OCI-LY1 (cell line): Measurements from ENCODE around the gene QPCT.

Experiments
- H2AFZ ChIP-seq: fragments of 200-600 bp; sonication (generic), shearing (Covaris generic); 2 replicates; pipeline ENCODE4 v1.6.0; 2014; ENCODE audit warnings: antibody characterized with exemption, mild to moderate bottlenecking, low read length
- H3F3A ChIP-seq: fragments of 200-600 bp; sonication (generic), shearing (Covaris generic); 2 replicates; pipeline ENCODE4 v1.6.0; 2014; ENCODE audit warnings: mild to moderate bottlenecking, antibody characterized with exemption, low read length, moderate library complexity; ENCODE audit not compliant: insufficient read depth
- H3K27ac ChIP-seq: fragments of 200-600 bp; sonication (generic); 2 replicates; pipeline ENCODE4 v1.5.1; 2014; ENCODE audit warnings: low read length, mixed run types, mild to moderate bottlenecking, low read depth; ENCODE audit not compliant: poor library complexity, severe bottlenecking
- H3K27me3 ChIP-seq: fragments of 200-600 bp; sonication (generic); 2 replicates; pipeline ENCODE4 v1.6.0; 2014; ENCODE audit warnings: antibody characterized with exemption, mild to moderate bottlenecking, low read length, moderate library complexity; ENCODE audit not compliant: insufficient read depth
- H3K36me3 ChIP-seq: fragments of 200-600 bp; sonication (generic); 2 replicates; pipeline ENCODE4 v1.6.1; 2014; ENCODE audit warnings: mild to moderate bottlenecking, antibody characterized with exemption, low read length, moderate library complexity, mixed read lengths; ENCODE audit not compliant: insufficient read depth
- H3K4me1 ChIP-seq: fragments of 200-600 bp; sonication (generic); 2 replicates; pipeline ENCODE4 v1.5.1; 2014; ENCODE audit warnings: mild to moderate bottlenecking, low read length, moderate library complexity; ENCODE audit not compliant: insufficient read depth, severe bottlenecking
- H3K4me2 ChIP-seq: fragments of 200-600 bp; sonication (generic), shearing (Covaris generic); 2 replicates; pipeline ENCODE4 v1.6.1; 2014; ENCODE audit warnings: low read length
- H3K4me3 ChIP-seq: fragments of 200-600 bp; sonication (generic); 2 replicates; pipeline ENCODE4 v1.5.1; 2014; ENCODE audit warnings: low read length, low read depth, mild to moderate bottlenecking, mixed read lengths; ENCODE audit not compliant: poor library complexity, severe bottlenecking
- H3K79me2 ChIP-seq: fragments of 200-600 bp; shearing (Covaris generic); 2 replicates; pipeline ENCODE4 v1.6.1; 2016; ENCODE audit warnings: mixed run types, low read length, mixed read lengths; ENCODE audit not compliant: insufficient read depth
- H3K9ac ChIP-seq: fragments of 200-600 bp; sonication (generic), shearing (Covaris generic); 2 replicates; pipeline ENCODE4 v1.6.1; 2014; ENCODE audit warnings: mild to moderate bottlenecking, low read length, mixed read lengths
- H3K9me2 ChIP-seq: fragments of 200-600 bp; sonication (generic), shearing (Covaris generic); 2 replicates; pipeline ENCODE4 v1.6.1; 2014; ENCODE audit warnings: low read depth, mild to moderate bottlenecking, low read length, mixed read lengths
- H3K9me3 ChIP-seq: fragments of 200-600 bp; shearing (Covaris generic); 2 replicates; pipeline ENCODE4 v1.6.1; 2014; ENCODE audit warnings: low read length, mixed read lengths
- H4K20me1 ChIP-seq: fragments of 200-600 bp; sonication (generic), shearing (Covaris generic); 2 replicates; pipeline ENCODE4 v1.6.0; 2016; ENCODE audit warnings: mild to moderate bottlenecking, low read length; ENCODE audit not compliant: insufficient read depth
- EZH2 ChIP-seq: fragments of 200-600 bp; sonication (generic), shearing (Covaris generic); IDR thresholded peaks from 2 replicates; pipeline ENCODE4 v1.8.0; 2017; ENCODE audit warnings: borderline replicate concordance, mixed run types, mild to moderate bottlenecking, antibody characterized with exemption, low read length, moderate library complexity, mixed read lengths
- TF ChIP-seq, protein P1 (sequence below): fragments of 200-600 bp; sonication (generic), shearing (Covaris generic); IDR thresholded peaks from 2 replicates; pipeline ENCODE4 v1.5.1; 2017; ENCODE audit warnings: mild to moderate bottlenecking, antibody characterized with exemption, low read length, moderate library complexity, mixed read lengths

QPCT gene

DNA sequence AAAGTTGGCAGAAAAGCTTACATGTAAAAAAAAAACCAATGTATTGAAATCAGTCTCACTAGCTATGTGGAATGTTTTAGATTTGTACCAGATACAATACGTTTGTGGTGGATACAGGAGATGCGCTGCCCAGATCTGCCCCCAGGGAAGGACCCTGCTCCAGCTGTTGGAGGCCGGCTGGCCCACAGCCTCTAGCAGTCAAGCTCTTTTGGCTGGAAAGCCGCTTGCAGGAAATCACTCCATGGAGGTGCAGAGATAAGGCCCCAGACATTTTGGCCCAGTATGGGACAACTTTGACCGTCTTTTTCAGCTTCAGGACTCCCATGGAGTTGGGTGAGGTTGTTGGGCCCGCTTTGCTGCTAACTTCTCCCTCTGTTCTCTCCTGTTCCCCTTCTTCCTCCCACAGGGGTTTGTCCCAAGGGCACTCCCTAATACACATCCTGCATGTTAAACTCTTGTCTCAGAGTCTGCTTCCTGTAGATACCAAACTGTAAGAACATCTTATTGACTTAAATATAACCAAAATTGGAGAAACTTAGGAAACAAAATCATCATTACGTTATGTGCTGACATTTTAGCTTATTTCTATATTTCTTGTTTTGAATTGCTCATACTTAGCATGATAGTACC lies 1.7 kb upstream of the QPCT start:
- H3K9me3 ChIP-seq: no peaks in the 10 kb centered on the region
- no peaks in the 10 kb centered on the region for H4K20me1 ChIP-seq
- H3K4me3 ChIP-seq: no peak overlapping the region
- H3K9me2 ChIP-seq: no peaks in the 10 kb centered on the region
- H3K4me2 ChIP-seq: no peak overlapping the region
- H3K4me1 ChIP-seq: peaks cover 63% of the 10 kb centered on the region
- no peaks in the 10 kb centered on the region; the same call in 1 of the 2 replicates for H3K36me3 ChIP-seq
- TF ChIP-seq, protein P1, sequence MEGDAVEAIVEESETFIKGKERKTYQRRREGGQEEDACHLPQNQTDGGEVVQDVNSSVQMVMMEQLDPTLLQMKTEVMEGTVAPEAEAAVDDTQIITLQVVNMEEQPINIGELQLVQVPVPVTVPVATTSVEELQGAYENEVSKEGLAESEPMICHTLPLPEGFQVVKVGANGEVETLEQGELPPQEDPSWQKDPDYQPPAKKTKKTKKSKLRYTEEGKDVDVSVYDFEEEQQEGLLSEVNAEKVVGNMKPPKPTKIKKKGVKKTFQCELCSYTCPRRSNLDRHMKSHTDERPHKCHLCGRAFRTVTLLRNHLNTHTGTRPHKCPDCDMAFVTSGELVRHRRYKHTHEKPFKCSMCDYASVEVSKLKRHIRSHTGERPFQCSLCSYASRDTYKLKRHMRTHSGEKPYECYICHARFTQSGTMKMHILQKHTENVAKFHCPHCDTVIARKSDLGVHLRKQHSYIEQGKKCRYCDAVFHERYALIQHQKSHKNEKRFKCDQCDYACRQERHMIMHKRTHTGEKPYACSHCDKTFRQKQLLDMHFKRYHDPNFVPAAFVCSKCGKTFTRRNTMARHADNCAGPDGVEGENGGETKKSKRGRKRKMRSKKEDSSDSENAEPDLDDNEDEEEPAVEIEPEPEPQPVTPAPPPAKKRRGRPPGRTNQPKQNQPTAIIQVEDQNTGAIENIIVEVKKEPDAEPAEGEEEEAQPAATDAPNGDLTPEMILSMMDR: no peak
- TF ChIP-seq EZH2: no peak
- no peaks in the 10 kb centered on the region for H3K79me2 ChIP-seq
- no peaks in the 10 kb centered on the region for H3F3A ChIP-seq
- H3K9ac ChIP-seq: no peak overlapping the region
- peak overlapping the region; percentile 46 for H3K27ac ChIP-seq
- no peak overlapping the region for H2AFZ ChIP-seq
- peaks cover 5% of the 10 kb centered on the region; the same call in 1 of the 2 replicates for H3K27me3 ChIP-seq

GRCh38 chr2:37343537-37344434 lies 644 bp upstream of the QPCT start:
- H3K4me3 ChIP-seq: peak overlapping the region; percentile 62

GRCh38 chr2:37348155-37348554 lies 3.7 kb downstream of the QPCT start:
- Histone ChIP-seq H3K9me3 (no peaks in the 10 kb centered on the region), H3K27ac (peak overlapping the region; percentile 79), H3K4me1 (peaks cover 79% of the 10 kb centered on the region), H3K27me3 (no peaks in the 10 kb centered on the region; the same call in 1 of the 2 replicates), H3K4me3 (no peak overlapping the region), H3K79me2 (no peaks in the 10 kb centered on the region), H3F3A (no peaks in the 10 kb centered on the region), H3K36me3 (no peaks in the 10 kb centered on the region; the same call in 1 of the 2 replicates), H3K4me2 (peak overlapping the region; percentile 9; the same call in 1 of the 2 replicates), H2AFZ (no peak overlapping the region), H3K9me2 (no peaks in the 10 kb centered on the region), H3K9ac (no peak overlapping the region; the same call in 1 of the 2 replicates), H4K20me1 (no peaks in the 10 kb centered on the region)
- TF ChIP-seq EZH2: no peak
- TF ChIP-seq, protein P1: no peak

More at GRCh38 chr2:37343537-37344434, 644 bp upstream of the QPCT start:
- Histone ChIP-seq H3K27ac (peak overlapping the region; percentile 46), H2AFZ (no peak overlapping the region), H3K4me2 (peak overlapping the region; percentile 76), H3K79me2 (no peaks in the 10 kb centered on the region), H3K36me3 (no peaks in the 10 kb centered on the region; the same call in 1 of the 2 replicates), H3F3A (no peaks in the 10 kb centered on the region), H3K9ac (peak overlapping the region; percentile 50; the same call in 1 of the 2 replicates), H3K27me3 (peaks cover 5% of the 10 kb centered on the region; the same call in 1 of the 2 replicates), H3K9me2 (no peaks in the 10 kb centered on the region), H3K9me3 (no peaks in the 10 kb centered on the region), H4K20me1 (no peaks in the 10 kb centered on the region), H3K4me1 (peaks cover 63% of the 10 kb centered on the region)
- TF ChIP-seq EZH2: no peak
- TF ChIP-seq, protein P1: no peak
